Colonic mucosa (tissue), 4 donors: ENCODE measurements around the gene RTN4IP1. TPM values are rescaled to one million over a fixed set of nuclear protein-coding genes. Genes with fewer than 3 reads are reported as not detected.

Experiments
- DNase-seq: peaks from one replicate; pipeline ENCODE4 v3.0.0-alpha.2; 2020
- H3K27ac ChIP-seq: fragments of 200-600 bp; one replicate; pipeline ENCODE4 v1.8.0; 2021
- H3K27me3 ChIP-seq: fragments of 200-600 bp; one replicate; pipeline ENCODE4 v1.8.0; 2021
- H3K36me3 ChIP-seq: fragments of 200-600 bp; one replicate; pipeline ENCODE4 v1.8.0; 2021
- H3K4me1 ChIP-seq: fragments of 200-600 bp; one replicate; pipeline ENCODE4 v1.8.0; 2021; ENCODE audit warnings: mild to moderate bottlenecking
- H3K4me3 ChIP-seq: fragments of 200-600 bp; one replicate; pipeline ENCODE4 v1.8.0; 2021
- H3K9ac ChIP-seq, 2 donors: one replicate each; pipeline ENCODE4 v1.7.0; 2013; ENCODE audit warnings: control low read depth in 2 of 2, low read depth in 2 of 2, low read length in 2 of 2
- H3K9me3 ChIP-seq: fragments of 200-600 bp; one replicate; pipeline ENCODE4 v1.8.0; 2021
- CTCF ChIP-seq: fragments of 200-600 bp; IDR thresholded peaks from one replicate; pipeline ENCODE4 v1.8.0; 2022; ENCODE audit warnings: antibody characterized with exemption, mild to moderate bottlenecking
- intact Hi-C: fragments of 100-400 bp; cut with DNase I; formaldehyde crosslinking; loops from one replicate; pipeline ENCODE4 v1.14.1; 2022
- total RNA-seq, 2 donors: library from RNA; stranded (reverse); fragmentation: NEBNext Ultra II Directional in 1 of 2; extraction: Animal tissue kit (Norgen Biotek cat#: 25700) in 1 of 2; gene quantifications; one replicate each; pipeline ENCODE4 v1.2.1, GENCODE V29; 2021
- donor health status: healthy.
- donor health status: DM: no; HTN: no; CAD: no.
- donor health status: DM: no; HTN: no; CAD: no.

Gene RTN4IP1
- total RNA-seq, 2 donors from 2014 or later, result 12.2 to 18.5 TPM

GRCh38 chr6:106569428-106569827 is 59.9 kb downstream of the RTN4IP1 start:
- no peak for DNase-seq

GRCh38 chr6:106568530-106568929 is 60.8 kb downstream of the RTN4IP1 start:
- peaks cover 10% of the 10 kb centered on the region for H3K36me3 ChIP-seq
- intact Hi-C loops, result loop anchor here (5.0 to 10.0 kb wide), 2 partner anchors 231 to 1084 kb away; no protein-coding TSS in a partner anchor
- no peak overlapping the region for H3K9ac ChIP-seq
- no peak overlapping the region for H3K4me3 ChIP-seq
- no peaks in the 10 kb centered on the region for H3K27me3 ChIP-seq
- H3K27ac ChIP-seq, result no peak overlapping the region
- DNase-seq, result no peak
- no peaks in the 10 kb centered on the region for H3K9me3 ChIP-seq
- no peak for TF ChIP-seq CTCF
- H3K4me1 ChIP-seq, result no peaks in the 10 kb centered on the region

More at GRCh38 chr6:106569428-106569827, 59.9 kb downstream of the RTN4IP1 start:
- H3K4me3 ChIP-seq, result no peak overlapping the region
- peaks cover 9% of the 10 kb centered on the region for H3K36me3 ChIP-seq
- H3K4me1 ChIP-seq, result no peaks in the 10 kb centered on the region
- TF ChIP-seq CTCF, result no peak
- H3K9ac ChIP-seq, result no peak overlapping the region
- no peaks in the 10 kb centered on the region for H3K9me3 ChIP-seq
- no peaks in the 10 kb centered on the region for H3K27me3 ChIP-seq
- H3K27ac ChIP-seq, result no peak overlapping the region
- intact Hi-C loops, result loop anchor here (5.0 to 10.0 kb wide), 2 partner anchors 232 to 1085 kb away; no protein-coding TSS in a partner anchor

- Histone ChIP-seq H3K27me3 (no peaks in the 10 kb centered on the region), H3K9ac (no peak overlapping the region), H3K4me3 (no peak overlapping the region), H3K36me3 (peaks cover 15% of the 10 kb centered on the region), H3K9me3 (no peaks in the 10 kb centered on the region), H3K27ac (no peak overlapping the region), H3K4me1 (no peaks in the 10 kb centered on the region)
- TF ChIP-seq CTCF, result no peak
- intact Hi-C loops, result loop anchor here (10.0 kb wide), 1 partner anchor 1080 kb away; no protein-coding TSS in a partner anchor
- no peak for DNase-seq
These were observed 64.8 kb downstream of the RTN4IP1 start for GRCh38 chr6:106564476-106564875.

GRCh38 chr6:106563614-106564013 is 65.7 kb downstream of the RTN4IP1 start:
- Histone ChIP-seq H3K27me3 (no peaks in the 10 kb centered on the region), H3K9me3 (no peaks in the 10 kb centered on the region), H3K36me3 (peaks cover 13% of the 10 kb centered on the region), H3K9ac (no peak overlapping the region), H3K4me3 (no peak overlapping the region), H3K4me1 (no peaks in the 10 kb centered on the region), H3K27ac (no peak overlapping the region)
- no peak for TF ChIP-seq CTCF
- no peak for DNase-seq
- intact Hi-C loops, result loop anchor here (10.0 kb wide), 1 partner anchor 1079 kb away; no protein-coding TSS in a partner anchor

- Histone ChIP-seq H3K36me3 (peaks cover 8% of the 10 kb centered on the region), H3K4me3 (no peak overlapping the region), H3K27me3 (no peaks in the 10 kb centered on the region), H3K9me3 (no peaks in the 10 kb centered on the region), H3K9ac (no peak overlapping the region), H3K27ac (no peak overlapping the region), H3K4me1 (no peaks in the 10 kb centered on the region)
- no peak for TF ChIP-seq CTCF
- intact Hi-C loops, result loop anchor here (10.0 kb wide), 1 partner anchor 1077 kb away; no protein-coding TSS in a partner anchor
- no peak for DNase-seq
These were observed 67.5 kb downstream of the RTN4IP1 start for GRCh38 chr6:106561686-106562405.
